ENCODE measurements around the gene IZUMO4. TPM values are rescaled to one million over a fixed set of nuclear protein-coding genes. Genes with fewer than 3 reads are reported as not detected.
A peak's percentile ranks its signal among the peaks of the same experiment; 100 is the strongest.
"Not testable (repeated sequence)": the region's sequence is repeated elsewhere in the genome, so short reads cannot be mapped to it uniquely, and the experiment has no call there.

IZUMO4 gene
- total and polyA plus RNA-seq, 11 donors = 1.7 to 6.2 (median 2.6) TPM; not detected in 1

DNA sequence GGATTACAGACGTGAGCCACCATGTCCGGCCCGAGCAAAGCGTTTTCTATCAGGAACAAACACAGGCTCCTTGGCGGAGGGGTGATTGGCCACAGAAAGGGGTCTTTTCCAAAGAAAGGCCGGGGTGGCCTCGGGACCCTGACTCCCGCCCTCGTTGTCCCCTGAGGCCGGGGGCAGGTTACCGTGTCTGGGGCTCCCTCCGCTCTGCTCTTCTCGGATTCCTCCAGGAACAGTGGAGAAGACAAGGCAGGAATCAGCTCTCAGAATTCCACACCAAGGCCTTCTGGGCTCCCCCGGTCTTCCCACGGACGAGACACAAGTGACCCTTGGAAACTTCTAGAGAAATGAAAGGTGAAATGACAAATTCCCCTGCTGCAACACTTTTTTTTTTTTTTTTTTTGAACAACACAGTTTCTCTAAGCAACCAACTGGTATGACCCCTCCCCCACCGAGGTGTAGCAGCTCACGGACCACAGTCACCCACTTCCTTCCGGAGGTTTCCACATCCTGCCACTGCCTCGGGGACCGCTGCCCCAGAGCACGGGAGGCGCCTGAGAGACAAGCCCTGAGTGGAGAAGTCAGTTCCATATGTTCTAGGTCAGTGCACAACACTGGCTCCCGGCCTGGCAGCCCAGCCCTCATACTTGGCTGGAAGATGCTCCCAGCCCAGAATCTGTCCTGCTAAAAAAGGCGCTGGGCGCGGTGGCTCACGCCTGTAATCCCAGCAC, 11.6 kb upstream of the IZUMO4 start:
- intact Hi-C loops (cut with DNase I) = no loop called here
- DNase-seq (peak; percentile 67 to 87 (median 72)), ATAC-seq (peak in 3 of 4 donors; percentile 26 to 62 (median 56))
- peak overlapping the region in 5 of 12 donors; percentile 16 to 66 (median 34) for H3K4me3 ChIP-seq
- H3K27ac ChIP-seq = peak overlapping the region in 5 of 12 donors; percentile 16 to 92 (median 62)
- WGBS, 4 donors = 70 to 76% (median 72%) methylated on average over 28 of the region's 28 CpGs
- H3K27me3 ChIP-seq = no peaks in the 10 kb centered on the region
- no peaks in the 10 kb centered on the region for H3K9me3 ChIP-seq
- TF ChIP-seq, protein P1, sequence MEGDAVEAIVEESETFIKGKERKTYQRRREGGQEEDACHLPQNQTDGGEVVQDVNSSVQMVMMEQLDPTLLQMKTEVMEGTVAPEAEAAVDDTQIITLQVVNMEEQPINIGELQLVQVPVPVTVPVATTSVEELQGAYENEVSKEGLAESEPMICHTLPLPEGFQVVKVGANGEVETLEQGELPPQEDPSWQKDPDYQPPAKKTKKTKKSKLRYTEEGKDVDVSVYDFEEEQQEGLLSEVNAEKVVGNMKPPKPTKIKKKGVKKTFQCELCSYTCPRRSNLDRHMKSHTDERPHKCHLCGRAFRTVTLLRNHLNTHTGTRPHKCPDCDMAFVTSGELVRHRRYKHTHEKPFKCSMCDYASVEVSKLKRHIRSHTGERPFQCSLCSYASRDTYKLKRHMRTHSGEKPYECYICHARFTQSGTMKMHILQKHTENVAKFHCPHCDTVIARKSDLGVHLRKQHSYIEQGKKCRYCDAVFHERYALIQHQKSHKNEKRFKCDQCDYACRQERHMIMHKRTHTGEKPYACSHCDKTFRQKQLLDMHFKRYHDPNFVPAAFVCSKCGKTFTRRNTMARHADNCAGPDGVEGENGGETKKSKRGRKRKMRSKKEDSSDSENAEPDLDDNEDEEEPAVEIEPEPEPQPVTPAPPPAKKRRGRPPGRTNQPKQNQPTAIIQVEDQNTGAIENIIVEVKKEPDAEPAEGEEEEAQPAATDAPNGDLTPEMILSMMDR (IDR thresholded peaks at IDR 0.05) = no peak
- no peak for TF ChIP-seq POLR2A (IDR thresholded peaks at IDR 0.05)
- H3K36me3 ChIP-seq = peaks cover 0 to 45% (median 25%) of the 10 kb centered on the region in 9 donors
- H3K4me1 ChIP-seq = peaks cover under 1 to 95% (median 14%) of the 10 kb centered on the region in 12 donors

DNA sequence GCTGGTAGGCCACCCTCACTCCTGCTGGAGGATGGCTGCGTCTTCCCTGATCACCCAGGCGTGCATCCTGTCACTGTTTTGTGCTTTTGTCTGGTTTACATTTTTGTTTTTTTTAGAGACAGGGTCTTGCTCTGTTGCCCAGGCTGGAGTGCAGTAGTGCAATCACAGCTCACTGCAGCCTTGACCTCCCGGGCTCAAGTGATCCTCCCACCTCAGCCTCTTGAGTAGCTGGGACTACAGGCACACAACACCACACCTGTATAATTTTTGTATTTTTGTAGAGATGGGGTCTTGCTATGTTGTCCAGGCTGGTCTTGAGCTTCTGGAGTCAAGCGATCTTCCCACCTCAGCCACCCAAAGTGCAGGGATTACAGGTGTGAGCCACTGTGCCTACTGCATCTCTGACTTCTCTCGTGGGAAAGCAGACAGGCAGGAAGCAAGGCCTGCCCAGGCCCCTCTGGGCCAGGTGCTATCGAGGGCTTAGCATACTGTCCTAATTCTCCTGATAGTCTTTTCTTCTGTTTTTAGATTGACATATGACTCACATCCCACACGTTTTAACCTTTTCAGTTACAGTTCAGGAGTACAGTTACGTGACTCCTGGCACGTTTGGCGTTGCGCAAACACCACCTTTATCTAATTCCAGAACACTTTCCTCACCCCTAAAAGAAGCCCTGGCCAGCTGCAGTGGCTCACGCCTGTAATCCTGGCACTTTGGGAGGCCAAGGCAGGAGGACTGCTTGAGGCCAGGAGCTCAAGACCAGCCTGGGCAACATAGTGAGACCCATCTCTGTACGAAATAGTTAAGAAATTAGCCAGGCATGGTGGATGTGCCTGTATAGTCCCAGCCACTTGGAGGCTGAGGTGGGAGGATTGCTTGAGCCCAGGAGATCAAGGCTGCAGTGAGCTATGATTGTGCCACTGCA, 9.8 kb upstream of the IZUMO4 start:
- H3K4me3 ChIP-seq; ATAC-seq; DNase-seq; intact Hi-C loops (cut with DNase I); H3K27me3 ChIP-seq; H3K9me3 ChIP-seq: not testable (repeated sequence)
- Histone ChIP-seq H3K36me3 (peaks cover 0 to 29% (median 16%) of the 10 kb centered on the region in 9 donors), H3K27ac (peak overlapping the region in 1 of 12 donors; percentile 92), H3K4me1 (peaks cover 4 to 99% (median 31%) of the 10 kb centered on the region in 12 donors)
- WGBS, 4 donors = 77 to 82% (median 80%) methylated on average over 13 of the region's 13 CpGs

DNA sequence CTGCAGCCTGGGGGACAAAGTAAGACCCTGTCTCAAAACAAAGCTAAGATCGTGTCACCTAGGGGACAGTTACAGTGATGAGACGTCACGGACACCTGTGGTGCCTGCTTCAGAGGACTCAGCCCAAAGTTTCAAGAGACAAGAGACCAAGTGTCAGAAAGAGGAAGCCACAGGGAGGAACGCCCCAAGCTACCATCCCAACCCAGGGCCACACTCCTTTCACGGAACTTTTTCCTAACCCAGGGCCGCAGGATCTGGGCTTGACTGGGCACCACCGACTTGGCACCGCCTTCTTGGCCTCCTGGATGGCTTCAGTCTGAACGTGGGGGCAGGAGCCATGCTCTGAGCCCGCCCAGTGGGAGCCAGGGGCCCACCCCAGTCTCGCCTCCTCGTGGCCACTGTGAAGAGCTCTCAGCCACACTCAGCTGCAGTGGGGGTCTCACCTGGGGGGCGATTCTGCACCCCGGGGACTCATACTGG, 9.1 kb upstream of the IZUMO4 start:
- WGBS, 4 donors = 77 to 86% (median 83%) methylated on average over 6 to 14 of the region's 14 CpGs
- ATAC-seq (peak in 1 of 4 donors; percentile 14), DNase-seq (no peak)
- Histone ChIP-seq H3K27ac (peak overlapping the region in 1 of 12 donors; percentile 92), H3K4me1 (peaks cover 4 to 99% (median 31%) of the 10 kb centered on the region in 12 donors), H3K27me3 (no peaks in the 10 kb centered on the region), H3K9me3 (no peaks in the 10 kb centered on the region), H3K36me3 (peaks cover 0 to 28% (median 12%) of the 10 kb centered on the region in 9 donors), H3K4me3 (no peak overlapping the region)
- TF ChIP-seq, protein P1 (IDR thresholded peaks at IDR 0.05) = no peak
- no peak for TF ChIP-seq POLR2A (IDR thresholded peaks at IDR 0.05)
- intact Hi-C loops (cut with DNase I) = no loop called here

DNA sequence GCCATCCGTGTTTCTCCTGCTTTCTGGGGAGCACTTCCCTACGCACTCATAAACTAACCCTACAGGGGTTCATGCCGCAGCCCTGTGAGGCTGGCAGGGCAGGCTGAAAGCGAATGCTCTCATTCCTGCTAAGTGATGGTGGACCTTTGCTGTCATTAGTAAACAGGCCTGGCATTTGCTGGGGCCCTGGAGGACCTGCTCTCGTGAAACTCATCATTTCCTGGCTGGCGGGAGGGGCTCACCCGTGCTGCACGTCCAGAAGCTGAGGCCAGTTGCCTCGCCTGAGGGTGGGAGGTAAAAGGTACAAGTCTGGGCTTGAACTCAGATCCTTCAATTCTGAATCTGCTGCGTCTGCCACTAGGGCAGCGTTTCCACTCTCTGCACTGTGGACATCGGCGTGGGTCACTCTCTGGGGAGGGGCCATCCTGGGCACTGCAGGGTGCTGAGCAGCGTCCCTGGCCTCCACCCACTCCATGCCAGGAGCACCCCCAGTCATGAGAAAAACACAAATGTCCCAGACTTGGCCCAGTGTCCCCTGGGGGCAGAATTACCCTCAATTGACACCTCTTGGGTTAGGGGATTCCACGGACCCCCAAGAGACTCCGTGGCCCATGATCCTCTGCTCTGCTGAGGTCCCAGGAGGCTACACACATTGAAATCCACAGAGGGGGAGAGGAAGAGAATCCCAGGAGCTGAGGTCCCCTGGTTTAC, 7.6 kb upstream of the IZUMO4 start:
- DNase-seq (no peak), ATAC-seq (no peak)
- TF ChIP-seq POLR2A (IDR thresholded peaks at IDR 0.05) = no peak
- TF ChIP-seq, protein P1 (IDR thresholded peaks at IDR 0.05) = no peak
- intact Hi-C loops (cut with DNase I) = no loop called here
- peak overlapping the region in 8 of 12 donors; percentile 30 to 98 (median 49) for H3K27ac ChIP-seq
- H3K36me3 ChIP-seq = peaks cover 0 to 19% (median 9%) of the 10 kb centered on the region in 9 donors
- H3K4me3 ChIP-seq = no peak overlapping the region
- 76 to 78% (median 78%) methylated on average over 16 of the region's 16 CpGs for WGBS, 4 donors
- no peaks in the 10 kb centered on the region for H3K9me3 ChIP-seq
- peaks cover 1 to 99% (median 28%) of the 10 kb centered on the region in 12 donors for H3K4me1 ChIP-seq
- no peaks in the 10 kb centered on the region for H3K27me3 ChIP-seq

All from heart left ventricle (tissue), 16 donors.